Spleen (tissue), 11 donors: ENCODE data around the gene KIF5C. TPM values are rescaled to one million over a fixed set of nuclear protein-coding genes. Genes with fewer than 3 reads are reported as not detected.
A peak's percentile ranks its signal among the peaks of the same experiment; 100 is the strongest.

ENCODE experiments used
- DNase-seq: peaks from one replicate; pipeline ENCODE4 v3.0.0-alpha.2; 2020
- H3K27ac ChIP-seq, 8 donors: fragments of 200-600 bp; sonication (generic) in 7 of 8; 1 replicate in 4 of 8; 2 replicates in 4 of 8; pipeline versions ENCODE4 v1.5.0 to v1.8.0; 2016 to 2021; ENCODE audit warnings: inconsistent platforms in 4 of 8, mild to moderate bottlenecking in 4 of 8, moderate library complexity in 1 of 8
- H3K27me3 ChIP-seq, 7 donors: fragments of 200-600 bp; sonication (generic) in 6 of 7; replicated peaks in 1 of 7; 1 replicate in 4 of 7; 2 replicates in 3 of 7; pipeline versions ENCODE4 v1.5.0 to v1.8.0; 2016 to 2021; ENCODE audit warnings: inconsistent platforms in 3 of 7, mild to moderate bottlenecking in 1 of 7
- H3K36me3 ChIP-seq, 6 donors: fragments of 200-600 bp; sonication (generic) in 5 of 6; 1 replicate in 4 of 6; 2 replicates in 2 of 6; pipeline versions ENCODE4 v1.5.0 to v1.8.0; 2016 to 2021; ENCODE audit warnings: inconsistent platforms in 2 of 6
- H3K4me1 ChIP-seq, 6 donors: fragments of 200-600 bp; sonication (generic) in 5 of 6; 1 replicate in 3 of 6; 2 replicates in 3 of 6; pipeline versions ENCODE4 v1.5.0 to v1.8.0; 2016 to 2021; ENCODE audit warnings: inconsistent platforms in 3 of 6
- H3K4me3 ChIP-seq, 8 donors: fragments of 200-600 bp; sonication (generic) in 7 of 8; 1 replicate in 4 of 8; 2 replicates in 4 of 8; pipeline versions ENCODE4 v1.5.0 to v1.8.0; 2016 to 2021; ENCODE audit warnings: inconsistent platforms in 4 of 8, mild to moderate bottlenecking in 4 of 8, moderate library complexity in 2 of 8
- H3K9me3 ChIP-seq, 8 donors: fragments of 200-600 bp; sonication (generic) in 7 of 8; 1 replicate in 4 of 8; 2 replicates in 4 of 8; pipeline versions ENCODE4 v1.5.0 to v1.8.0; 2016 to 2021; ENCODE audit warnings: inconsistent platforms in 4 of 8
- CTCF ChIP-seq, 11 experiments: fragments of 200-600 bp in 7 of 11; fragments of 450-650 bp in 4 of 11; sonication (generic) in 4 of 11; IDR thresholded peaks in 8 of 11; conservative IDR thresholded peaks in 3 of 11; 1 replicate in 7 of 11; 2 replicates in 4 of 11; pipeline versions ENCODE4 v1.4.0 to v1.8.0; 2016 to 2021; ENCODE audit warnings: antibody characterized with exemption in 11 of 11, inconsistent platforms in 4 of 11, mild to moderate bottlenecking in 1 of 11
- POLR2A ChIP-seq, 3 donors: fragments of 450-650 bp; IDR thresholded peaks; one replicate each; pipeline ENCODE4 v1.5.1; 2017; ENCODE audit warnings: antibody characterized with exemption in 3 of 3, mild to moderate bottlenecking in 1 of 3
- POLR2AphosphoS5 ChIP-seq, 3 donors: sonication (generic); formaldehyde crosslinking; IDR thresholded peaks; one replicate each; pipeline ENCODE4 v1.5.1; 2017; ENCODE audit warnings: antibody characterized with exemption in 3 of 3
- WGBS, 5 donors: extraction: QIAGEN DNeasy Blood & Tissue Kit in 3 of 5; methylation state at CpG; one replicate each; pipeline versions ENCODE4 v1.1.5 to v1.1.7; 2013 to 2018; 5-methylcytosine and 5-hydroxymethylcytosine counted together
- intact Hi-C: fragments of 100-400 bp; cut with DNase I; formaldehyde crosslinking; loops from one replicate; pipeline ENCODE4 v1.15.0; 2023; ENCODE audit warnings: low total_unique reads
- polyA plus RNA-seq, 3 donors: library from polyadenylated mRNA; stranded (reverse); fragments of 200-250 nt; gene quantifications; one replicate each; pipeline ENCODE4 v1.2.1, GENCODE V29; 2013
- total RNA-seq, 7 donors: library from RNA; depleted of rRNA in 3 of 7; stranded (reverse); fragments of >200 nt in 3 of 7; fragmentation: NEBNext Ultra II Directional in 4 of 7; extraction: Animal tissue kit (Norgen Biotek cat#: 25700) in 4 of 7; gene quantifications; one replicate each; pipeline versions ENCODE4 v1.1.0 to v1.2.1, GENCODE V29; 2016 to 2021
- donor health status: healthy with polysubstance abuse.
- donor health status: DM: no; HTN: no; CAD: no; lungs with moderate emphysema.
- donor health status: DM: no; HTN: no; CAD: no.
- donor health status: Bipolar disorder and iron deficiency.
- donor health status: healthy.
- donor health status: DM: no; HTN: no; CAD: no.
- donor health status: DM: yes; HTN: yes; CAD: no.

KIF5C gene
- total and polyA plus RNA-seq, 10 donors: 0.61 to 8.3 (median 4.3) TPM

- DNase-seq: no peak
- Histone ChIP-seq H3K36me3 (no peaks in the 10 kb centered on the region), H3K4me3 (no peak overlapping the region), H3K27ac (no peak overlapping the region), H3K9me3 (peaks cover 5 to 19% (median 17%) of the 10 kb centered on the region in 8 donors), H3K27me3 (no peaks in the 10 kb centered on the region), H3K4me1 (no peaks in the 10 kb centered on the region)
- intact Hi-C loops: no loop called here
- no peak for TF ChIP-seq POLR2AphosphoS5 (IDR thresholded peaks at IDR 0.05)
- TF ChIP-seq CTCF (IDR thresholded peaks at IDR 0.05 in 8 of 11, conservative IDR thresholded peaks at IDR 0.05 in 3 of 11): no peak
- TF ChIP-seq POLR2A (IDR thresholded peaks at IDR 0.05): no peak
- 65 to 89% (median 82%) methylated on average over 1 of the region's 1 CpG for WGBS, 5 donors
Observed at GRCh38 chr2:148920559-148920958, 45.5 kb downstream of the KIF5C start.

DNA sequence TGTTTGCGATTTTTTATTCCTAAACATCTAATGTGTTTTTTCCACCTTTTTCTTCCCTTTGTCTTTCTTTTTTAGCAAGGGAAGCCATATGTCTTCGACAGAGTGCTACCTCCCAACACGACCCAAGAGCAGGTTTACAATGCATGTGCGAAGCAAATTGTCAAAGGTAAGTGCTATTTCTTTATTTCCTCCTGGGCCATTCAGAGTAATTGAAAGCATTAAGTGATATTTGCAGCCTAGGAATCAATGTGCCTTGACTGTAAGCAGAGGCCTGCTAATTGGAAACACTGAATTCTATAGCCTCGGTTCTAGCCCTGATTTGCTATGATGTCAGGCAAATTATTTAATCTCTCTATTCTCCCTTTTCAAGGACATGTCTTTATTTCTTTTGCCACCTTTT is 47.0 kb downstream of the KIF5C start:
- no peak for DNase-seq
- H3K9me3 ChIP-seq: peaks cover 5 to 19% (median 17%) of the 10 kb centered on the region in 8 donors
- peaks cover 0 to 12% (median 3%) of the 10 kb centered on the region in 6 donors for H3K4me1 ChIP-seq
- H3K27me3 ChIP-seq: no peaks in the 10 kb centered on the region
- WGBS, 5 donors: 90 to 96% (median 92%) methylated on average over 5 of the region's 5 CpGs
- intact Hi-C loops: no loop called here
- no peaks in the 10 kb centered on the region for H3K36me3 ChIP-seq
- no peak for TF ChIP-seq POLR2AphosphoS5 (IDR thresholded peaks at IDR 0.05)
- TF ChIP-seq POLR2A (IDR thresholded peaks at IDR 0.05): no peak
- H3K4me3 ChIP-seq: no peak overlapping the region
- no peak overlapping the region for H3K27ac ChIP-seq

DNA sequence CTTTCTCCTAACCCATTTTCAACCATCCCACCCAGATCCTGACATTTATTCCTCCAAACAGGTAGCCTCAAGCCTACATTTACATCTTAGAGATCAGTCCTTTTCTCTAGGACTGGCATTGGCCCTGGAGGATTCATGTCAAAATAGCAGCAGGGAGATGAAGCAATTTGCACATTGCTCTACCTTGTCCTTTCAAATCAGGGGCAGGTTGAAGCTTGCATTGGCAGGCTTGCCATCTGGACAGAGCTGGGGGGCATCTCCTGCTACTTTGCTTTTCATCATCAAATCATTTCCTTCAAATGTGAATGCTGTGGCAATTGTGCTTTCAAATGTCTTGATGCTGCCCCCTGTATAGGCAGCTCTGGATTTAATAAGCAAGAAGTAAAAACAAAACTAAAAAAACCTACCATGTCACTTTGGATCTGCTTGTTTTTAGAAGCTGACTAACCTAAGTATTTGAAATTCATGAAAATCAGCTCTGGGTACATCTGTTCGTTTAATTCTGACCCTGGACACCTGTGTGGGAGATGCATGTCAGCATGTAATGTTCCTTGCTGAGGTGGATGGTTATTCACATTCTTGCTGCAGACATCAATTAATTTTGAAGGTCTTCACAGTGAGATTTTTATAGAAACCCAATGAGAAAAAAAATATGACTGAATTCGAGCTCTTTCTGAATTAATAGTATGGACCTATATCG is 47.9 kb downstream of the KIF5C start:
- Histone ChIP-seq H3K4me3 (no peak overlapping the region), H3K27me3 (no peaks in the 10 kb centered on the region), H3K27ac (no peak overlapping the region), H3K4me1 (peaks cover 0 to 16% (median 5%) of the 10 kb centered on the region in 6 donors), H3K36me3 (no peaks in the 10 kb centered on the region), H3K9me3 (peaks cover 5 to 17% (median 15%) of the 10 kb centered on the region in 8 donors)
- WGBS, 5 donors: 79 to 89% (median 85%) methylated on average over 3 of the region's 3 CpGs
- intact Hi-C loops: no loop called here
- TF ChIP-seq POLR2A (IDR thresholded peaks at IDR 0.05): no peak
- TF ChIP-seq POLR2AphosphoS5 (IDR thresholded peaks at IDR 0.05): no peak
- no peak for TF ChIP-seq CTCF (IDR thresholded peaks at IDR 0.05 in 8 of 11, conservative IDR thresholded peaks at IDR 0.05 in 3 of 11)
- no peak for DNase-seq

GRCh38 chr2:148924514-148925178 is 49.6 kb downstream of the KIF5C start:
- H3K27me3 ChIP-seq: no peaks in the 10 kb centered on the region
- H3K4me1 ChIP-seq: peaks cover 0 to 16% (median 5%) of the 10 kb centered on the region in 6 donors
- no peak overlapping the region for H3K27ac ChIP-seq
- H3K4me3 ChIP-seq: no peak overlapping the region
- DNase-seq: no peak
- intact Hi-C loops: no loop called here
- no peaks in the 10 kb centered on the region for H3K36me3 ChIP-seq
- WGBS, 5 donors: 89 to 96% (median 95%) methylated on average over 4 of the region's 4 CpGs
- no peaks in the 10 kb centered on the region for H3K9me3 ChIP-seq
- TF ChIP-seq POLR2A (IDR thresholded peaks at IDR 0.05): no peak

DNA sequence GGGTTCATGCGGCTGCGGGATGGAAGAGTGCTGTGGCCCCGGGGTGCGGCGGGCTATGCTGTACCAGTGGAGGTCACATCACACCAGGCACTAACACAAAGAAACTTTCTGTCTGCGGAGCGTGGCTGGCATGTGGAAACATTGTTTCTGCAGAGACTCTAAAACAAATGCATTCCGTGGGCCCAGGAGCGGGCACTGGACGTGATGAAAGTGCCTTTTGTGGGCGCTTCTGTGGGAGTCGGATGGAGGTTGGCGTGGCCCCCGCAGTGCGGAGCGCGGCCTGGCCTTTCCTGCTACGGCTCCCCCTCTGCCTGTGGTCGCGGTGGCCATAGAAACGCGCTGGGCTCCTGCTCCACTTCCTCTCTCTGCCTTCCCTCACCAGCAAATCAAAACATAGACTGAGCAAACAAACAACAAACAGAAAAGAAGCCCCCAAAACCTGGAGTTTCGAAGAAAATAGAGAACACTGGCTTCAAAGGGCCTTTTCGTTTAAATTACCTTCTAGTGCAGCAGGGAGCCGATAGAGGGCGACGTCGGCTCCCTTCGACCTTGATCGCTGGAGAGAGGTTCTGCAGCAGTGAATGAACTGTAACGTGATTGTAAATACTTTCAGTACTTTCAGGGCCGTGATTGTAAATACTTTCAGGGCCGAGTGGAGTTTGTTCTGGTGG is 51.4 kb downstream of the KIF5C start:
- DNase-seq: peak; percentile 83
- intact Hi-C loops: no loop called here
- 50 to 62% (median 52%) methylated on average over 32 to 33 of the region's 33 CpGs for WGBS, 5 donors

More for the DNA sequence above, 51.4 kb downstream of the KIF5C start:
- Histone ChIP-seq H3K9me3 (no peaks in the 10 kb centered on the region), H3K4me3 (peak overlapping the region in 5 of 8 donors; percentile 11 to 60 (median 25)), H3K27me3 (no peaks in the 10 kb centered on the region), H3K4me1 (peaks cover 0 to 16% (median 5%) of the 10 kb centered on the region in 6 donors), H3K27ac (peak overlapping the region in 5 of 8 donors; percentile 1 to 62 (median 29)), H3K36me3 (no peaks in the 10 kb centered on the region)
- peak in 8 of 11 experiments; percentile 38 to 64 (median 58) for TF ChIP-seq CTCF (IDR thresholded peaks at IDR 0.05 in 8 of 11, conservative IDR thresholded peaks at IDR 0.05 in 3 of 11)
- no peak for TF ChIP-seq POLR2AphosphoS5 (IDR thresholded peaks at IDR 0.05)
